HG03342 (cell line): ENCODE measurements around the gene ASAP3.
A peak's percentile ranks its signal among the peaks of the same experiment; 100 is the strongest.

ENCODE experiments used
- ATAC-seq: cut with Tn5 transposase; IDR thresholded peaks from one replicate; pipeline ENCODE4 v1.9.1; 2021; ENCODE audit warnings: mild to moderate bottlenecking, moderate library complexity; ENCODE audit not compliant: unreplicated experiment

Gene ASAP3

GRCh38 chr1:23483321-23484252 lies at the start of gene ASAP3:
Gene ASAP3, minus strand, starts transcription at chr1:23484179. Its CDS starts 46 bp downstream, at chr1:23484133.
- ATAC-seq = no peak

GRCh38 chr1:23533246-23534023 lies 49.5 kb upstream of the ASAP3 start:
- ATAC-seq = no peak

GRCh38 chr1:23531562-23532094 lies 47.6 kb upstream of the ASAP3 start:
- no peak for ATAC-seq

GRCh38 chr1:23530747-23531561 lies 47.0 kb upstream of the ASAP3 start, which contains the start of gene E2F2:
Gene E2F2, minus strand, starts transcription at chr1:23531233. Its CDS starts 440 bp downstream, at chr1:23530793.
- ATAC-seq = peak; percentile 49

GRCh38 chr1:23530087-23530746 lies 46.2 kb upstream of the ASAP3 start:
- peak; percentile 0 for ATAC-seq

- no peak for ATAC-seq
Observed at GRCh38 chr1:23529146-23530086, 45.4 kb upstream of the ASAP3 start.

- peak; percentile 35 for ATAC-seq
Observed at GRCh38 chr1:23528250-23528978, 44.4 kb upstream of the ASAP3 start.

- ATAC-seq = no peak
Observed at GRCh38 chr1:23527900-23528249, 43.9 kb upstream of the ASAP3 start.

- no peak for ATAC-seq
Observed at GRCh38 chr1:23527366-23527765, 43.4 kb upstream of the ASAP3 start.

- ATAC-seq = no peak
Observed at GRCh38 chr1:23526329-23527041, 42.5 kb upstream of the ASAP3 start.

GRCh38 chr1:23525558-23526250 lies 41.7 kb upstream of the ASAP3 start:
- peak; percentile 35 for ATAC-seq

- no peak for ATAC-seq
Observed at GRCh38 chr1:23524716-23525401, 40.9 kb upstream of the ASAP3 start.

GRCh38 chr1:23524163-23524562 lies 40.2 kb upstream of the ASAP3 start:
- no peak for ATAC-seq

GRCh38 chr1:23522244-23522982 lies 38.4 kb upstream of the ASAP3 start:
- ATAC-seq = no peak

- no peak for ATAC-seq
Observed at GRCh38 chr1:23521588-23521987, 37.6 kb upstream of the ASAP3 start.

GRCh38 chr1:23517581-23517980 lies 33.6 kb upstream of the ASAP3 start:
- ATAC-seq = no peak
